Pancreas (tissue), 10 donors: ENCODE measurements around the gene CEBPG. TPM values are rescaled to one million over a fixed set of nuclear protein-coding genes. Genes with fewer than 3 reads are reported as not detected.

Experiments
- ATAC-seq, 4 donors: fragments of 200-7000 bp; cut with Tn5 transposase; one replicate each; pipeline versions ENCODE4 v1.8.0 to v1.9.1; 2020; ENCODE audit warnings: mild to moderate bottlenecking in 4 of 4, moderate library complexity in 4 of 4
- DNase-seq, 6 donors: peaks; one replicate each; pipeline ENCODE4 v3.0.0-alpha.2; 2020
- FAIRE-seq: peaks from 2 replicates; lab custom pipeline; 2012; peaks lifted over from hg19 to GRCh38; lab: Jason Lieb, UNC
- H3K27ac ChIP-seq, 4 donors: fragments of 200-600 bp; sonication (generic); 1 replicate in 3 of 4; 2 replicates in 1 of 4; pipeline versions ENCODE4 v1.5.0 to v1.8.0; 2020
- H3K27me3 ChIP-seq, 4 donors: fragments of 200-600 bp; one replicate each; pipeline ENCODE4 v1.8.0; 2021
- H3K36me3 ChIP-seq, 3 donors: fragments of 200-600 bp; sonication (generic) in 1 of 3; one replicate each; pipeline versions ENCODE4 v1.5.0 to v1.8.0; 2020 to 2021
- H3K4me1 ChIP-seq, 3 donors: fragments of 200-600 bp; one replicate each; pipeline ENCODE4 v1.8.0; 2021
- H3K4me3 ChIP-seq, 4 donors: fragments of 200-600 bp; sonication (generic) in 2 of 4; one replicate each; pipeline versions ENCODE4 v1.5.0 to v1.8.0; 2020 to 2021
- H3K9me3 ChIP-seq, 4 donors: fragments of 200-600 bp; one replicate each; pipeline ENCODE4 v1.8.0; 2021
- WGBS, 2 donors: extraction: QIAGEN DNeasy Blood & Tissue Kit; methylation state at CpG; one replicate each; pipeline ENCODE4 v1.1.7; 2013; 5-methylcytosine and 5-hydroxymethylcytosine counted together
- intact Hi-C, 3 donors: fragments of 100-400 bp; cut with DNase I; formaldehyde crosslinking; loops; one replicate each; pipeline versions ENCODE4 v1.11.1 to v1.14.2; 2022
- polyA plus RNA-seq, 2 donors: library from polyadenylated mRNA; stranded (reverse); fragments of 200-250 nt; gene quantifications; one replicate each; pipeline ENCODE4 v1.2.3, GENCODE V29; 2013
- total RNA-seq, 6 donors: library from RNA; stranded (reverse); fragmentation: NEBNext Ultra II Directional in 4 of 6; extraction: Animal tissue kit (Norgen Biotek cat#: 25700) in 4 of 6; gene quantifications; one replicate each; pipeline versions ENCODE4 v1.2.1 to v1.2.4, GENCODE V29; 2021 to 2023
- TF ChIP-seq, protein P1 (sequence below), 4 donors: fragments of 200-600 bp; sonication (generic) in 3 of 4; IDR thresholded peaks; one replicate each; pipeline versions ENCODE4 v1.5.0 to v1.8.0; 2021; ENCODE audit warnings: antibody characterized with exemption in 4 of 4
- donor health status: healthy with polysubstance abuse.
- donor health status: DM: no; HTN: no; CAD: no; lungs with moderate emphysema.
- donor health status: DM: no; HTN: no; CAD: no.
- donor health status: control.
- donor health status: control.
- donor health status: Bipolar disorder and iron deficiency.
- donor health status: DM: yes; HTN: yes; CAD: no.
- donor health status: DM: no; HTN: no; CAD: no.
- donor health status: DM: no; HTN: no; CAD: no.
- donor health status: DM: yes; HTN: yes; CAD: no.

Gene CEBPG
- total RNA-seq (10 to 100 TPM in 2 of 6 donors, 1 to 10 TPM in 4; 6.2 to 34.5 (median 9.4) TPM), polyA plus RNA-seq (10 to 100 TPM in 1 of 2 donors, 1 to 10 TPM in 1; 7.0 to 11.6 TPM)

GRCh38 chr19:33373453-33374235 lies at the start of gene CEBPG:
TSS of gene CEBPG (plus strand) at chr19:33373709. CDS start at chr19:33379240, 5,531 bp downstream.
- H3K4me3 ChIP-seq = peak within 1 kb of the TSS; percentile 81 to 97 (median 84)
- TF ChIP-seq, protein P1, sequence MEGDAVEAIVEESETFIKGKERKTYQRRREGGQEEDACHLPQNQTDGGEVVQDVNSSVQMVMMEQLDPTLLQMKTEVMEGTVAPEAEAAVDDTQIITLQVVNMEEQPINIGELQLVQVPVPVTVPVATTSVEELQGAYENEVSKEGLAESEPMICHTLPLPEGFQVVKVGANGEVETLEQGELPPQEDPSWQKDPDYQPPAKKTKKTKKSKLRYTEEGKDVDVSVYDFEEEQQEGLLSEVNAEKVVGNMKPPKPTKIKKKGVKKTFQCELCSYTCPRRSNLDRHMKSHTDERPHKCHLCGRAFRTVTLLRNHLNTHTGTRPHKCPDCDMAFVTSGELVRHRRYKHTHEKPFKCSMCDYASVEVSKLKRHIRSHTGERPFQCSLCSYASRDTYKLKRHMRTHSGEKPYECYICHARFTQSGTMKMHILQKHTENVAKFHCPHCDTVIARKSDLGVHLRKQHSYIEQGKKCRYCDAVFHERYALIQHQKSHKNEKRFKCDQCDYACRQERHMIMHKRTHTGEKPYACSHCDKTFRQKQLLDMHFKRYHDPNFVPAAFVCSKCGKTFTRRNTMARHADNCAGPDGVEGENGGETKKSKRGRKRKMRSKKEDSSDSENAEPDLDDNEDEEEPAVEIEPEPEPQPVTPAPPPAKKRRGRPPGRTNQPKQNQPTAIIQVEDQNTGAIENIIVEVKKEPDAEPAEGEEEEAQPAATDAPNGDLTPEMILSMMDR (IDR thresholded peaks at IDR 0.05) = no peak
- FAIRE-seq = no peak
- intact Hi-C loops = no loop called here
- no peaks in the 10 kb centered on the region for H3K27me3 ChIP-seq
- peak; percentile 90 to 99 (median 97) for DNase-seq
- ATAC-seq = peak; percentile 95 to 98 (median 98)
- H3K36me3 ChIP-seq = no peaks in the 10 kb centered on the region
- 0% methylated on average over 77 to 118 of the region's 118 CpGs for WGBS, 2 donors
- H3K9me3 ChIP-seq = no peaks in the 10 kb centered on the region
- peak within 1 kb of the TSS; percentile 90 to 97 (median 96) for H3K27ac ChIP-seq
- H3K4me1 ChIP-seq = peaks cover 16 to 29% (median 18%) of the 10 kb centered on the region in 3 donors

- WGBS, 2 donors = 69 to 82% methylated on average over 3 of the region's 3 CpGs
- intact Hi-C loops = no loop called here
- TF ChIP-seq, protein P1 (IDR thresholded peaks at IDR 0.05) = no peak
- Histone ChIP-seq H3K36me3 (no peaks in the 10 kb centered on the region), H3K27me3 (no peaks in the 10 kb centered on the region), H3K4me1 (no peaks in the 10 kb centered on the region), H3K27ac (no peak overlapping the region), H3K4me3 (no peak overlapping the region), H3K9me3 (no peaks in the 10 kb centered on the region)
- DNase-seq (no peak), ATAC-seq (no peak), FAIRE-seq (no peak)
Observed at GRCh38 chr19:33324628-33325027, 48.9 kb upstream of the CEBPG start.

DNA sequence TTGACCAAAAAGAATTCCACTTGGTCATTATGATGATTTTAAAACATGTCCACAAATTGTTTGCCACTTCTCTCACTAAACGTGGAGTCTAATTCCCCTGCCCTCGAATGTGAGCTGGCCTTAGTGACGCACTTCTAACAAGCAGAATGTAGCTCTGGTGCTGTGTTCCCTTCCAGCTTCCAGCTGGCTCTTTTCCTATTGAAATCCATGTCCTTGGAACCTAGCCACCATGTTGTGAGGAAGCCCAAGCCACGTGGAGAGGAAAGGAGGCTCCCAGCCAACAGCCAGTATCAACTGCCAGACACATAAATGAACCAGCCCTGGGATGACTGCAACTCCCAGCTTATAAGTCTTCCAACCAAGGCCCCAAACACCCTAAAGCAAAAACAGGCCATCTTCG lies 47.6 kb upstream of the CEBPG start:
- WGBS, 2 donors = 58% methylated on average over 5 of the region's 5 CpGs
- Histone ChIP-seq H3K27me3 (no peaks in the 10 kb centered on the region), H3K4me1 (no peaks in the 10 kb centered on the region), H3K36me3 (no peaks in the 10 kb centered on the region), H3K27ac (no peak overlapping the region), H3K4me3 (no peak overlapping the region), H3K9me3 (no peaks in the 10 kb centered on the region)
- intact Hi-C loops = no loop called here
- DNase-seq (peak in 1 of 6 donors; percentile 15), ATAC-seq (peak in 2 of 4 donors; percentile 25 to 32), FAIRE-seq (no peak)
- TF ChIP-seq, protein P1 (IDR thresholded peaks at IDR 0.05) = no peak

DNA sequence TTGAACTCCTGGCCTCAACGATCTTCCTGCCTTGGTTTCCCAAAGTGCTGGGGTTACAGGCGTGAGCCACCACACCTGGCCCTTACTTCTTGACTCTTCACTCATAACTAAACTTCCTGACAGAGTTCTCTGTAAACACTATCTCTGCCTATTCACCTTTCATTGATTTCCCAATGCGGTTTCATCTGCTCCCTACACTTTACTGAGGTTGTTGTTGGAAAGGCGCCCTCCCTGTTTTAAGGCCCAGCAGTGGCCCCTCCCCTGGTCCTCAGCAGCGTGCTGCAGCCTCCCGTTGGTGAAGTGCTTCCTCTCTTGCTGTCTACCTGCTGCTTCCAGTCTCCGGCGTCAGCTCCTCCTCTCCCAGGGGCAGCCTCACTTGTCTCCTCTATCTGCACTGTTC lies 44.4 kb upstream of the CEBPG start:
- Histone ChIP-seq H3K9me3 (no peaks in the 10 kb centered on the region), H3K27me3 (no peaks in the 10 kb centered on the region), H3K4me3 (no peak overlapping the region), H3K27ac (no peak overlapping the region), H3K4me1 (no peaks in the 10 kb centered on the region), H3K36me3 (no peaks in the 10 kb centered on the region)
- WGBS, 2 donors = 60 to 62% methylated on average over 8 of the region's 8 CpGs
- TF ChIP-seq, protein P1 (IDR thresholded peaks at IDR 0.05) = no peak
- FAIRE-seq = no peak
- no peak for ATAC-seq
- no peak for DNase-seq
- intact Hi-C loops = no loop called here

DNA sequence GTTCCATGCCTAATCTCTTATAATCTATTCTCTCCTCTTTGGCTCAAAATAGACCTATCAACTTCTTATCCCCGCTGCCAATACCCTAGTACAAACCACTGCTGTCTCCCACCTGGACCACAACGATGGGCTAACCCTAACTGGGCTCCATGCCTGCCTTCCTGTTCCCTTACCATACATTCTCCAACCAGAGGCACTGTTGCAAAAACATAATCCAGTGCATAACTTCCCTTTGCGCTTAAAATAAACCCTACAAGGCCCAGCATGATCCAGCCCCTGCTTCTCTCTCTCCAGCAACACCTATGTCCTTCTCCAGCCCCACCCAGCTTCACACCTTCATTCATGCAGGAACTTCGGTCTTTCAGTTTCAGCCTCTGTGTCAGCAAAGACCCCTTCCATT lies 43.8 kb upstream of the CEBPG start:
- intact Hi-C loops = no loop called here
- WGBS, 2 donors = 79 to 81% methylated on average over 4 of the region's 4 CpGs
- no peak for FAIRE-seq

More for the DNA sequence above, 43.8 kb upstream of the CEBPG start:
- H3K4me3 ChIP-seq = no peak overlapping the region
- DNase-seq (no peak), ATAC-seq (peak in 1 of 4 donors; percentile 51)
- no peaks in the 10 kb centered on the region for H3K27me3 ChIP-seq
- TF ChIP-seq, protein P1 (IDR thresholded peaks at IDR 0.05) = no peak
- no peaks in the 10 kb centered on the region for H3K36me3 ChIP-seq
- no peak overlapping the region for H3K27ac ChIP-seq
- H3K9me3 ChIP-seq = no peaks in the 10 kb centered on the region
- no peaks in the 10 kb centered on the region for H3K4me1 ChIP-seq
